ENCODE measurements around the gene BLM. TPM values are rescaled to one million over a fixed set of nuclear protein-coding genes. Genes with fewer than 3 reads are reported as not detected.

The BLM gene
- total RNA-seq, 1 donor from 2014 or later, result 26.2 TPM

DNA sequence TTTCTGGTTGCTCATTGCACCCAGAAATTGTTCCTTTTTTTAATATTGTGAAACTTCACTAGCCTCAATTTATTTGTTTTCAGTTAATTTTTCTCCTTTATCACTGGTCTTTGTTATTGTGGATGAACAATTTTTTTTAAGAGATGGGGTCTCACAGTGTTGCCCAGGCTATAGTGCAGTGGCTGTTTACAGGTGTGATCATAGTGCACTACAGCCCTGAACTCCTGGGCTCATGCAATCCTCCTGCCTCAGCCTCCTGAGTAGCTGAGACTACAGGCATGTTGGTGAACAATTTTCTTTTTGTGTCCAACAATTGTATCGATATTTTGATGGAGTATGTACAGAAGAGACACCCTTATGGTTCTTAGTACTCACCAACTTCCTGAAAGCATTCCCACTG is 26.3 kb downstream of the BLM start:
- Histone ChIP-seq H3K4me1 (no peaks in the 10 kb centered on the region), H3K4me3 (no peak overlapping the region), H3K9me3 (replicated peaks) (no peaks in the 10 kb centered on the region), H3K27ac (replicated peaks) (no peak overlapping the region), H3K36me3 (no peaks in the 10 kb centered on the region), H3K27me3 (ENCODE audit: low read depth) (no peaks in the 10 kb centered on the region)
- TF ChIP-seq, protein P1, sequence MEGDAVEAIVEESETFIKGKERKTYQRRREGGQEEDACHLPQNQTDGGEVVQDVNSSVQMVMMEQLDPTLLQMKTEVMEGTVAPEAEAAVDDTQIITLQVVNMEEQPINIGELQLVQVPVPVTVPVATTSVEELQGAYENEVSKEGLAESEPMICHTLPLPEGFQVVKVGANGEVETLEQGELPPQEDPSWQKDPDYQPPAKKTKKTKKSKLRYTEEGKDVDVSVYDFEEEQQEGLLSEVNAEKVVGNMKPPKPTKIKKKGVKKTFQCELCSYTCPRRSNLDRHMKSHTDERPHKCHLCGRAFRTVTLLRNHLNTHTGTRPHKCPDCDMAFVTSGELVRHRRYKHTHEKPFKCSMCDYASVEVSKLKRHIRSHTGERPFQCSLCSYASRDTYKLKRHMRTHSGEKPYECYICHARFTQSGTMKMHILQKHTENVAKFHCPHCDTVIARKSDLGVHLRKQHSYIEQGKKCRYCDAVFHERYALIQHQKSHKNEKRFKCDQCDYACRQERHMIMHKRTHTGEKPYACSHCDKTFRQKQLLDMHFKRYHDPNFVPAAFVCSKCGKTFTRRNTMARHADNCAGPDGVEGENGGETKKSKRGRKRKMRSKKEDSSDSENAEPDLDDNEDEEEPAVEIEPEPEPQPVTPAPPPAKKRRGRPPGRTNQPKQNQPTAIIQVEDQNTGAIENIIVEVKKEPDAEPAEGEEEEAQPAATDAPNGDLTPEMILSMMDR (IDR thresholded peaks at IDR 0.05; ENCODE audit: borderline replicate concordance), result no peak
- intact Hi-C loops (cut with micrococcal nuclease), result no loop called here
- DNase-seq, result no peak

DNA sequence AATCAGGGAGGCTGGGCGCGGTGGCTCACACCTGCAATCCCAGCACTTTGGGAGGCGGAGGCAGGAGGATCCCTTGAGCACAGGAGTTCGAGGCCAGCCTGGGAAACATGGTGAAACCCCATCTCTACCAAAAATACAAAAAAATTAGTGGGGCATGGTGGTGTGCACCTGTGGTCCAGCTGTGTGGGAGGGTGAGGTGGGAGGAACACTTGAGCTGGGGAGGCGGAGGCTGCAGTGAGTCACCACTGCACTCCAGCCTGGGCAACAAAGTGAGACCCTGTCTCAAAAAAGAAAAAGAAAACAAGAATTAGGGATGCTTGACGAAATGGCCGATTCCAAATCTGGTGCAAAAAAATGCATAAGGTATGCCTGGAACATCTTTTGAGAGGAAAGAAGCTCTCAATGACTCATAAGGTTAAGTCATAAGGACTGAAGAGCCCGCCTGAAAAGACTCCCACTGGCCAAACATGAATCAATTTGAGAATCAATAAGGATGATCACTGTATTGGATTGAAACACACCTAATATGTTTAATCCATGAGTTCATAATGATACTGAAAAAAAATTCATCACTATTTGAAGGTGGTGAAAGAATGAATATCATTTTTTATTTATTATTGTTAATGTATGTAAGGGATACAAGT is 27.7 kb downstream of the BLM start:
- H3K36me3 ChIP-seq, result no peaks in the 10 kb centered on the region
- no peaks in the 10 kb centered on the region for H3K4me1 ChIP-seq
- no peaks in the 10 kb centered on the region for H3K9me3 ChIP-seq (replicated peaks)
- H3K27ac ChIP-seq (replicated peaks), result no peak overlapping the region
- no peaks in the 10 kb centered on the region for H3K27me3 ChIP-seq (ENCODE audit: low read depth)
- TF ChIP-seq, protein P1 (IDR thresholded peaks at IDR 0.05; ENCODE audit: borderline replicate concordance), result no peak
- no peak overlapping the region for H3K4me3 ChIP-seq
- intact Hi-C loops (cut with micrococcal nuclease), result no loop called here
- DNase-seq, result no peak

DNA sequence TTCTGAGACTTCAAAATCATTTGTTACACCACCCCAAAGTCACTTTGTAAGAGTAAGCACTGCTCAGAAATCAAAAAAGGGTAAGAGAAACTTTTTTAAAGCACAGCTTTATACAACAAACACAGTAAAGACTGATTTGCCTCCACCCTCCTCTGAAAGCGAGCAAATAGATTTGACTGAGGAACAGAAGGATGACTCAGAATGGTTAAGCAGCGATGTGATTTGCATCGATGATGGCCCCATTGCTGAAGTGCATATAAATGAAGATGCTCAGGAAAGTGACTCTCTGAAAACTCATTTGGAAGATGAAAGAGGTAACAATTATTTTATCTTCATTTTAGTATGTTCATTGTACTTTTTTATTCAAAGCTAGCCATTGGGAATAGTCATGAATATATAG is 32.6 kb downstream of the BLM start:
- H3K9me3 ChIP-seq (replicated peaks), result no peaks in the 10 kb centered on the region
- TF ChIP-seq, protein P1 (IDR thresholded peaks at IDR 0.05; ENCODE audit: borderline replicate concordance), result no peak
- H3K27ac ChIP-seq (replicated peaks), result no peak overlapping the region
- DNase-seq, result no peak
- no peak overlapping the region for H3K4me3 ChIP-seq
- H3K27me3 ChIP-seq (ENCODE audit: low read depth), result no peaks in the 10 kb centered on the region
- H3K4me1 ChIP-seq, result no peaks in the 10 kb centered on the region
- intact Hi-C loops (cut with micrococcal nuclease), result no loop called here
- H3K36me3 ChIP-seq, result no peaks in the 10 kb centered on the region

DNA sequence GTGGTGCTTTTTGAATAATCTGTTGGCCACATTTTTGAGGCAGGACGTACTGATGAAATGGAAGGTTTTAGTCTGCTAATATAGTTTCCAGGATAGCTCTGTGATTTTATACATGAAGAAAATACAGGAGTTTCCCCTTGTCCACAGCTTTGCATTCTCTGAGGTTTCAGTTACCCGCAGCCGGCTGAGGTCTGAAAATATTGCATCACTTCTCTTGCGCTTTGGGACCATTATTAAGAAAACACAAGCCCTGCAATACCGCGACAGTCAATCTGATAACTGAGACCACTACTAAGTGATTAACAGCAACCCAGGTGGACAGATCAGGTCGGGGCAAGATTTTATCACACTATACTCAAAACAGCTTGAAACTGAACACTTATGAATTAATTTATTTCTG is 33.0 kb downstream of the BLM start:
- DNase-seq, result no peak
- TF ChIP-seq, protein P1 (IDR thresholded peaks at IDR 0.05; ENCODE audit: borderline replicate concordance), result no peak
- Histone ChIP-seq H3K9me3 (replicated peaks) (no peaks in the 10 kb centered on the region), H3K27me3 (ENCODE audit: low read depth) (no peaks in the 10 kb centered on the region), H3K27ac (replicated peaks) (no peak overlapping the region), H3K4me3 (no peak overlapping the region), H3K36me3 (no peaks in the 10 kb centered on the region), H3K4me1 (no peaks in the 10 kb centered on the region)
- intact Hi-C loops (cut with micrococcal nuclease), result no loop called here

DNA sequence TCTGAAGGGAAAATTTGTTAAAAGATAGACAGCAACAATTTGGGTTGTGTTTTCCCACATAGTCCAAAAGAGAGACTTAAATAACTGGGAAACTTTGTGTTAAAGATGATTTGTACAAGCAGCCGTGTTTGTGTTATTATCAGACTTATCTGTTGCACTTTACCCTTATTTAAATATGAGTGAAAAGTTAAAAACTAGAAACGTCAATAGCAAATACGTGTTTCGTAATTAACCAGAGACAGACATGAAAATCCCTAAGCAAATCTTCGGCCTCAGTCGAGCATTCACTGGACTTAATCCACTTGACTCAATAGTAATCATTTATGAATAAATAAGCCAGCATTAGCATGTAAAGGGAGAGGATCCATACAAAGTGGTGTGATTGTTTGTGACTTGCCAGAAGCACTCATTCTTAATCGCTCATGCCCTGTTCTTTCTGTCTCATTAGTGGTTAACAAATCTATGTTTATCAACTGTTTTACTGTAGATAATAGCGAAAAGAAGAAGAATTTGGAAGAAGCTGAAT is 34.2 kb downstream of the BLM start:
- no peak for DNase-seq
- no peaks in the 10 kb centered on the region for H3K36me3 ChIP-seq
- TF ChIP-seq, protein P1 (IDR thresholded peaks at IDR 0.05; ENCODE audit: borderline replicate concordance), result no peak
- no peak overlapping the region for H3K4me3 ChIP-seq
- intact Hi-C loops (cut with micrococcal nuclease), result no loop called here
- H3K27ac ChIP-seq (replicated peaks), result no peak overlapping the region
- no peaks in the 10 kb centered on the region for H3K27me3 ChIP-seq (ENCODE audit: low read depth)
- no peaks in the 10 kb centered on the region for H3K9me3 ChIP-seq (replicated peaks)
- no peaks in the 10 kb centered on the region for H3K4me1 ChIP-seq

All from left ventricle myocardium inferior (tissue), 1 donor.